ENCODE data around the gene EIF3L.

EIF3L gene

DNA sequence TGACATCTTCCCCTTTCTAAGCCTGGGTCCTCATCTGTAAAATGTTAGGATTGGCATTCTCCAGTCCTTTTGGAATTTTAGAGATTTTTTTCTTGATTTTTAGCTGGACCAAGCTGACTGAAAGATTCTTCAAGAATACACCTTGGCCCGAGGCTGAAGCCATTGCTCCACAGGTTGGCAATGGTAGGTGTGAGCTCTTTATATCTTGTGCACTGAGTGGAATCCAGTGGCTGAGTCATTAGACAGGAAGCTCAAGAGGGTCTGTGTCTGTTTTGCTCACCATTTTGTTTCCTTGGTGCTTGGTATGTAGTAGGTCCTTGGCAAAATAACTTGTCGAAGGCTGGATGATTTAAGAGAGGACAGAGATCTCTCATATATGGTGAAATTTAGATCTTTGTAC lies 6.2 kb downstream of the EIF3L start:
- DNase-seq = no peak

DNA sequence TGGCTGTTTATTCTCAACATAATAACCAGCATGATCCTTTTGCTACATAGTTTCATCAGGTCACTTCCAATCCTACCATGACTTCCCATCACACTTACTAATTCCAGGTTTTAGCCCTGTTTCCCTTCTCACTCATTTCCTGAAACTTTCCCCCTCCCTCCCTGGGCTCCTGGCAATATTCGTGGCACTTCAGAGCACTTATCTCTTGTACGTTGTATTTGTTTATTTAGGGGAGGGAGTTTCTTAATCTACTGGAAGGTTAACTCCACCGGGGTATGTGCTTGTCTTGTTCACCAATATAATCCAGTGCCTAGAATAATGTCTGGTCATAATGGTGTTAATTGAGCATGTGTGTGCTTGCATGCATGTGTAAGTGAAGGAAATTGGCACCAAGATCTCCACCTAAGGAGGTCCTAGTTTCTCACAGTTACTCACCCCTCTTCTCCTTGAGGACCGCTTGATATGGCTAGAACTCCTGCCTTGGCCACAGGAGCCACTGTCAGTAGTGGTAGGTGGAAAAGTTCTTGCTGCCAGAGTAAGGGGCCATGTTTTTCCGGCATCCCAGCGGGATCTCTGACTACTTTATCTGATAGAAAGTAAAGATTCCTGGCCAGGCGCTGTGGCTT lies 11.7 kb downstream of the EIF3L start:
- no peak for DNase-seq

DNA sequence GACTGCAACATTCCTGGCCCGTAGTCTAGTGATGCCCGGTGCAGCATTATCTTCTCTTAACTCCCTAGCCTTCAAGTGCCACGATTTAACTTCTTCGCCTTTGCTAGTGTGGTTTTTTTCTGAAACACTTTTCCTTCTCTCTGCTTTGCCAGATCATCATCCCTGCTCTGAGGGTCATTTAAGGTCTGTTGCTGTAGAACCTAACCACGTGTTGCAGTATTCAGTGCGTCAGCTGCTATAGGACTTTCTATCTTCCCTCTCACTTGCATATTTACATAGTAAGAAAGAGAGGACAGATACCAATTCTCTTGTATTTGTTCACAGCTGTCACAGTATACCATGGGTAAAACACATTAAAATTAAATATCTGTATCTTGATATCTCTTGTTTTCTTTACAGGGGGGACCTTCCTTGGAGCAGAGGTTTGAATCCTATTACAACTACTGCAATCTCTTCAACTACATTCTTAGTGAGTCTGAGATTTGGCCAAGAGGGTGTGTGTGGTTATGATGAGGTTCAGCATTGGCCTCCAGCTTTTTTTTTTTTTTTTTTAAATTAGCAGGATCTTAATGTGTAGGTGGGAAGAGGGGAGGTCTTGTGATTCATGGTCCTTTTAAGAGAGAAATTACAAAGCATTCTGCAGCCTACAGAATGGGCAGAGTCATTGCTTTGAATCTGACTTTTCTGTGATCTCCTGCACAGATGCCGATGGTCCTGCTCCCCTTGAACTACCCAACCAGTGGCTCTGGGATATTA lies 13.5 kb downstream of the EIF3L start:
- DNase-seq = no peak

GRCh38 chr22:37865510-37865909 lies 16.3 kb downstream of the EIF3L start:
- DNase-seq = no peak

DNA sequence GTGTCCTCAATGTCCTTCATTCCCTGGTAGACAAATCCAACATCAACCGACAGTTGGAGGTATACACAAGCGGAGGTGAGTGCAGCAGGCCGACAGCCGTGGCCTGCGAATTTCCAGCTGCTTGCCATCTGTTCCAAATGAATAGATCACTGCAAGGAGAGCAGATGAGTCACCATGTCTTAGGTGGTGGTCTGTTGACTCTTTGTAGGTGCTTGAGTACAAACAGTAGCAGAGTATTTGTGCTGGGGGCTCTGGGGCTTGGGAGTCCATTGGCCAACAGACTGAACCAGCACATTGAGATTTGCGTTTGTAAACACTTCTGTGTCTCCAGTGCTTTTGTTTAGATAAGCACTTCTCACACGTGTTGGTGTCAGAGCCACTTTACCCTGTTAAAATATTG lies 21.1 kb downstream of the EIF3L start:
- no peak for DNase-seq

- DNase-seq = no peak
Measured at GRCh38 chr22:37880668-37881440, 31.6 kb downstream of the EIF3L start.

DNA sequence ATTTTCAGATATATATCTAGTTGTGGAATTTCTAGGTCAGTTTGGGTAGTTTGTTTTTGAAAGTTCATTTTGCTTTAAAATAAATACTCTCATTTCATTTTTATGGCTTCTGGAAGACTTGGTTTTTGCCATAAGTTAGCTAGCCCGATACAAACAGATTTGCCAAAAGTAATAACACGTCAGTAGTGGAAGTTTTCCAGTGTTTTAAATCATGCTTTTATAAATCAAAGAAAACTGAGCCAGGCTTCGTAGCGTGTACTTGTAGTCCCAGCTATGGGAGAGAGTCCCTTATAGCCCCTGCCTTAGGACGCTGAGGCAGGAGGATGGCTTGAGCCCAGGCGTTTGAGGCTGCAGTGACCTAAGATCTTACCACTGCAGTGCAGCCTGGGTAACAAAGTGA lies 35.2 kb downstream of the EIF3L start:
- no peak for DNase-seq

DNA sequence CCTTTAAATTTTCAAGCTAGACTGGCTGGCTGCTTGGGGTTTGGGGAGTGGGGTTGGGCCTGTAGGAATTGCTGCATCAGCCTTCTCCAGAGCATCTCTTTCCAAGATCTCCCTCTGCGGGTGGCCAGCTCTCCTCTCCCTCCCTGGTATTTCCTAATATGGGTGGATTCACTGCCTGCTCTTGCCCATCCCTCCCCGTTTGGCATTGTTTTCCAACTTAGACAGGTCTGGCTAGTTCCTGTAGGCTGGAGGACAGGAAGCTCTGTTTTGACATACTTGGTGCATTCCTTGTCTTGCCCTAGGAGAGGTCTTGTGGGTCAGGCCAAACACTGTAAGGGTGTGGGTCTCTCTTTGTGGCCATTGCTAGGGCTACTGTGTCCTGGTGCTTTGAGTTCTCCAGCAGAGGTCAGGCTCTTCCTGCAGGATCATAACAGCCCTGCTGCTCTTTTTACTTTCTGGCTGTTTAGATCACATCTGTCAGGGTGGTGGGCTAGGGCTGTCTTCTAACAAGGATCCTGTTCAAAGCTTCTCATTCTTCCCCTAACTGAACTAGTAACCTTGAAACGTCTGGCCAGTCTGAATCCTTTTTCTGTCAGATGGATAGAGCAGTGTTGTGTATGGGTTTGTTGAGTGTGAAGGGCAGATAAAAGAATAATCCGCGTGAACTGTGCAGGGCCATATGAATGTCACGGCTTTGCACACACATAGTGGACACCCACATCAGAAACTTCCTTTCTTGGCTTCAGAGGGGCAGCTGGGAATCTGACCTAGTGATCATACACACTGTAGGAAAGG lies 38.6 kb downstream of the EIF3L start:
- no peak for DNase-seq

- no peak for DNase-seq
Measured at GRCh38 chr22:37891926-37892325, 42.7 kb downstream of the EIF3L start.

DNA sequence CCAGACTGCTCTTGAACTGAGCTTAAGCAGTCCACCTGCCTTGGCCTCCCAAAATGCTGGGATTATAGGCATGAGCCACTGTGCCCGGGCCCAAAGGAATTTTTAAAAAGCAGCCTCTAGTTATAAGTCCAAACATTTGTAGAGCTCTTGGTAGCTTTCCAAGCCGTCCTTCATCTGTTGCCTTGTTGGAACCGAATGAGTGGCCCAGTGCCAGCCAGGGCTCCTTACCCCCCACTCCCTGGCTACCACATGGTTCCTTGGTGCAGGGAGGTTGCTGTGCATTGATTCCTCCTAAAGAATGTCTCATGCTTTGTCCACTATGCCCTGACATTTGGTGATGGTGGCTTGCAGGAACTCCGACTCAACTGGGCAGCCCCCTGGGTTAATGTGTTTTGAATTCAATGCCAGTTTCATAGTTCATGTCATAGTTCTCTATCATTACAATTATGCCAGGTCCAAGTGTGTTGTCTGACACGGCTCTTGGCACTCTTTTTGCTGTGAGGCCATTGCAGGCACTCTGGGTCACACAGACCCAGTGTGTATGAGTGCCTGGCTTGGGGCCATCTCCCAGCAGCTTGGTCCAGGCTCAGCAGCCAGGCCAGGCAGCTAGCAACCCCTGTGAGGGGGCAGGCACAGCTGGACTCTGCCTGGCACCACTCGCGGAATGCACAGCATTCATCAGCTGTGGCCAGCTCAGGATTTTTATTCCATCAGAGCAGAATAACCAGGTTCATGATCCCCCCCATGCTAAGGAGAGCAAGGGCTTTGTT lies 43.5 kb downstream of the EIF3L start:
- DNase-seq = peak in 1 of 2 experiments; percentile 88

- no peak for DNase-seq
Measured at GRCh38 chr22:37893583-37893983, 44.4 kb downstream of the EIF3L start.

DNA sequence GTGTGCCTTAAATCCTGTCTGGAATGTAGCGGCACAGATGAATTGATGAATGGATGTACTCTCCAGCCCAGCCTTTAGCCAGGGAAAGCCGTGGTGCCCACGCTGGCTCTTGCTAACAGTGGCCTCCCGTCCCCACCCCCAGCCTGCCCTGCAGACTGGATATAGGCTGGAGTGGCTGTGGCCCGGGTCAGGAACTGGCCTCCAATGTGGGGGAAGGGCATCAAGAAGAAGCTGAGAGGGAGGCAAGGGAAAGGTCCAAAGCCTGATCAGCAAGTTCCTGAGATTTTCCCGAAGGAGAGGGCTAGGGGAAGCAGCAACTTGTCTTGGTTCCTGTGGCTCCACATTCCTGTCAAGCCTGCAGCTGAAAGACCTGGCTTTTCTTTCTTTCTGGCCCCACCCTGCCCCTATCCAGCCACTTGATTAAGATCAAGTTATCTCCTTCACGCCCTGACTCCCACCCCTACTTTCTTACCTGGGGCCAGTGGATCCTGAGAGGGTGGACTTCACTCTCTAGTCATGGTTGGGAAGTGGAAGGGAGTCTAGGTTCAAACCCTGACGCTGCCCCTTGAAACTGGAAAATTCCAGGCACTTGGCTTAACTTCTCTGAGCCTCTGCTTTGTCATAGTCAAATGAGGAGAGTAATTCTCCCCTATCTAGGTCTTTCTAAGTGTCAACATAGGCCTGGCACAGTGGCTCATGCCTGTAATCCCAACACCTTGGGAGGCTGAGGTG lies 45.9 kb downstream of the EIF3L start:
- no peak for DNase-seq

DNA sequence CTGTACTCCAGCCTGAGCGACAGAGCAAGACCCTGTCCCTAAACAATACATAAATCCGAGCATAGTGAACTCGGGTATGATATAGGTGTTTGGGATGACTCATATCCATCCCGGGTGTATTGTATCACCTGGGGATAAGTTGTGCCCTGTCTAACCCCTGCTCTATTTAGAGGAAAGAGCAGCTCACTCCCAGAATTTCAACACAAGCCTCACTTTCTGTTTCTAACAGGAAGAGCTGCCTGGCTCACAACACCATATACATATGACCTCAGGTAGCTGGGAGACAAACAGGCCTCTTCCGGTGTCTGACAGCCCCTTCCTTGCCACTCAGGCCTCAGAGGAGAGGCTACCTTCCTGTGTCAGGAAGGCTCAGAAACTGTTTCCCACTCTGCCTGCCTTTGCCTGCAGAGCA lies 47.0 kb downstream of the EIF3L start:
- no peak for DNase-seq

DNA sequence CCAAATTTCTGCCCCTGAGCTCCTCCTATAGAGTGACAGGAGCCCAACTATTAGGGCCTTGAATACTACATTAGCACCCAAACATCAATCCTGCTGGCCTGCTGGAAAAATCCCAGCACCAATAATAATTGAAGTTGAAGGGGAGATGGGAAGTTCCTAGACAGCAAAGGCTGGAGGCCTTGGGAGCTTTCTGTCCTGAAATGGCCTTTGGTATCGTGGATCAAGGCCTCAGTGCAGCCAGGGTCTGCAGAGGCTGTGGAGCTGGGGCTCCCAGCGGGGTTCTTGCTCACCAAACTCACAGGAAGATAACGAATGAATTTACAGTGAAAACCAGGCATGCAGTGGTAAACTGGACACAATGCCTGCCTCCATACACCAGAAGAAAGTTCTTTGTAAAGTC lies 47.7 kb downstream of the EIF3L start:
- DNase-seq = no peak

GRCh38 chr22:37897807-37898206 lies 48.6 kb downstream of the EIF3L start:
- DNase-seq = no peak

GRCh38 chr22:37898441-37899181 lies 49.4 kb downstream of the EIF3L start:
- DNase-seq = no peak

DNA sequence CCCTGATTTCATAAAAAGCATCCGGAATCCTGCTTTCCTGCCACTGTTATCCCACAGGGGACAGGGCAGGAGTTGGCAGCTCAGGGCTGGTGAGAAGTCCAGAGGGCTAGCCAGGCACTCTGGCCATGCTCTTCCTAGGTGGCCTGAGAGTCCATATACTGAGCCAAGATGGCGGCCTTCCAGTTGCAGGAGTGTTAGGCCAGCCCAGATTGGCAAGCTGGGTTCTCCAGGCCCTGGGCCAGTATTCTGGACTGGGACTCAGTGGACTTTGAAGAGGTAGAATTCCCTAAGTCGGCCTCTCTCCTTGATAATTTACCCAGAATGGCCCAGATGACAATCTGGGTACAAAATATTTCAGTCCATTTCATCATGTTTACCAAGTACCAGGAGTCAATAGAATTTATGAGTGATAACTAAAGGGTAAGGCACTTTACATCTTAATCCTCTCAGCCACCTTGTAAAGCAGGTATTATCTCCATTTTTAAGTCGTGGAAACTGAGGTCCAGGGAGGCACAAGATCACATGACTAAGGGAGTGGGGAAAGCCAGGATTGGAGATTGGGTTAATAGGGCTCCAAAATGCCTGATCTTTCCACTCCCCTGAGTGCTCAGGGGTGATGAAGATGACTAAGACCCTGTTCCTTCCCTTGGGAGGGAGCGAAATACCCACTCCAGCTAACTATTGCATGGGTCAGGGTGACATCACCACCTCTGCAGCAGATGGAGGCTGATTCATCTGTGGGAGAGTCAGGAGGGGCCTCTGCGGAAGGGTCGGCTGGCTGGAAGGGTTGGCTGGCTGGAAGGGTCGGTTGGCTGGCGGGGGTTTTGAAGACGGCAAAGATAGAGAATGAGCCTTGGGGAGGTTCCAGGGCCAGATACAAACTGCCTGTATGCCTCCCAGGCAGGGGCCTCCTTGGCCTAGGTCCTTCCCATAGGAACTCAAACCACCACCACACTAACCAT lies 55.6 kb downstream of the EIF3L start:
- peak; percentile 13 to 79 for DNase-seq

- DNase-seq = peak in 1 of 2 experiments; percentile 54
Measured at GRCh38 chr22:37905534-37906363, 56.5 kb downstream of the EIF3L start, which contains the start of gene MICALL1. TSS of gene MICALL1 (plus strand) at chr22:37906297. CDS start at chr22:37906423, 126 bp downstream.

All from NCI-H446 (cell line).